Subcutaneous abdominal adipose tissue (tissue), 5 donors: ENCODE data around the gene PYCR2.

Source experiments
- H3K27ac ChIP-seq: one replicate; pipeline ENCODE4 v1.7.0; 2013; ENCODE audit warnings: low read depth, mild to moderate bottlenecking, inconsistent platforms, low read length, moderate library complexity
- H3K27me3 ChIP-seq, 5 donors: one replicate each; pipeline ENCODE4 v1.7.0; 2013; ENCODE audit warnings: low read length in 5 of 5, inconsistent platforms in 1 of 5; ENCODE audit not compliant: control insufficient read depth in 5 of 5, insufficient read depth in 4 of 5
- H3K36me3 ChIP-seq, 5 donors: one replicate each; pipeline ENCODE4 v1.7.0; 2013; ENCODE audit warnings: low read length in 5 of 5; ENCODE audit not compliant: control insufficient read depth in 5 of 5, insufficient read depth in 5 of 5
- H3K4me1 ChIP-seq, 5 donors: one replicate each; pipeline ENCODE4 v1.7.0; 2013; ENCODE audit warnings: low read length in 5 of 5, mild to moderate bottlenecking in 3 of 5, moderate library complexity in 1 of 5; ENCODE audit not compliant: control insufficient read depth in 5 of 5, insufficient read depth in 5 of 5
- H3K4me3 ChIP-seq, 5 donors: one replicate each; pipeline ENCODE4 v1.7.0; 2013; ENCODE audit warnings: low read length in 5 of 5, low read depth in 1 of 5
- H3K9ac ChIP-seq, 5 donors: one replicate each; pipeline ENCODE4 v1.7.0; 2013; ENCODE audit warnings: low read length in 5 of 5, mild to moderate bottlenecking in 4 of 5, moderate library complexity in 3 of 5
- H3K9me3 ChIP-seq, 5 donors: one replicate each; pipeline ENCODE4 v1.7.0; 2013; ENCODE audit warnings: low read length in 5 of 5; ENCODE audit not compliant: control insufficient read depth in 5 of 5
- donor health status: healthy.
- donor health status: healthy.
- donor health status: healthy.
- donor health status: healthy.
- donor health status: healthy.

The PYCR2 gene

GRCh38 chr1:225961659-225962439 lies 37.8 kb upstream of the PYCR2 start:
- Histone ChIP-seq H3K4me3 (peak overlapping the region in 1 of 5 donors; percentile 23), H3K27me3 (peaks cover 0 to 2% (median 0%) of the 10 kb centered on the region in 5 donors), H3K9ac (no peak overlapping the region), H3K27ac (no peak overlapping the region), H3K4me1 (peaks cover 0 to 6% (median 0%) of the 10 kb centered on the region in 5 donors), H3K9me3 (no peaks in the 10 kb centered on the region), H3K36me3 (no peaks in the 10 kb centered on the region)

- Histone ChIP-seq H3K4me1 (peaks cover 0 to 6% (median 0%) of the 10 kb centered on the region in 5 donors), H3K9me3 (no peaks in the 10 kb centered on the region), H3K27ac (no peak overlapping the region), H3K9ac (no peak overlapping the region), H3K27me3 (peaks cover 0 to 3% (median 0%) of the 10 kb centered on the region in 5 donors), H3K36me3 (no peaks in the 10 kb centered on the region), H3K4me3 (no peak overlapping the region)
Measured at GRCh38 chr1:225958041-225958440, 34.0 kb upstream of the PYCR2 start.

DNA sequence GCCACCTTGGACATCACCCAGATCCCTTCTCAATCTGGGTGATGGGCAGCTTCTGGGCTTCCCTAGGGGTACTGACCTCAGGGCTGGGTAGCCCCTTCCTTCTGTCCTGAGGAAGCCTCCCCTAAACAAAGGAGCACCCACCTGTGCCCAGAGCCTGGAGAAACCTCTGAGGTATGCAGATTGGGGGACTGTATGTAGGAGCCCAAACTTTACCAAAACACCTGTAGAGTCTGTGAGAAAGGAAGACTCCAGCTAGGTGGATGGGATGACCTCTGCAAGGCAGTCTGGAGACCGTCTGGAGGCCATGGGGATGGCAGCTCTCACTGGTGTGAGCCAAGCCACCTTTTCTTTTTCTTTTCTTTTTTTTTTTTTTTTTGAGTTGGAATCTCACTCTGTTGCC lies 30.7 kb upstream of the PYCR2 start:
- Histone ChIP-seq H3K9me3 (no peaks in the 10 kb centered on the region), H3K9ac (no peak overlapping the region), H3K4me1 (peaks cover 0 to 3% (median 0%) of the 10 kb centered on the region in 5 donors), H3K4me3 (no peak overlapping the region), H3K27me3 (peaks cover 0 to 8% (median 5%) of the 10 kb centered on the region in 5 donors), H3K27ac (no peak overlapping the region), H3K36me3 (no peaks in the 10 kb centered on the region)

DNA sequence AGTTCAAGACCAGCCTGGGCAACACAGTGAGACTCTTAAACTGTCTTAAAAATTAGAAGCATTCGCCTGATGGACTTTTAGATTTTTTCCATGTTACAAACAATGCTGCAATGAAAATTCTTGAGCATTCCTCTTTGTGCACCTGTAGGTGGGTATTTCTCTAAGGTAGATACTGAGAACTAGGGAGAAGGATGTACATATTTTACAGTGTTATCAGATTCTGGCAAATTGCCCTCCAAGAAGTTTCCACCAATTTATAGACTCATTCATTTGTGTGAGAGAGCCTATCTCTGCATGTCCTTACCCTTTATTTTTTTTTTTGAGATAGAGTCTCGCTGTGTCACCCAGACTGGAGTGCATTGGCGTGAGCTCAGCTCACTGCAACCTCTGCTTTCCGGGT lies 29.3 kb upstream of the PYCR2 start:
- peaks cover 0 to 9% (median 8%) of the 10 kb centered on the region in 5 donors for H3K27me3 ChIP-seq
- H3K4me1 ChIP-seq = peaks cover 0 to 3% (median 0%) of the 10 kb centered on the region in 5 donors
- no peak overlapping the region for H3K4me3 ChIP-seq
- H3K36me3 ChIP-seq = no peaks in the 10 kb centered on the region
- no peaks in the 10 kb centered on the region for H3K9me3 ChIP-seq
- H3K27ac ChIP-seq = no peak overlapping the region
- no peak overlapping the region for H3K9ac ChIP-seq

GRCh38 chr1:225950905-225951497 lies 27.0 kb upstream of the PYCR2 start:
- Histone ChIP-seq H3K9ac (no peak overlapping the region), H3K27me3 (peaks cover 0 to 9% (median 6%) of the 10 kb centered on the region in 5 donors), H3K9me3 (no peaks in the 10 kb centered on the region), H3K36me3 (no peaks in the 10 kb centered on the region), H3K4me3 (no peak overlapping the region), H3K27ac (no peak overlapping the region), H3K4me1 (peaks cover 0 to 3% (median 0%) of the 10 kb centered on the region in 5 donors)

GRCh38 chr1:225949041-225949440 lies 25.0 kb upstream of the PYCR2 start:
- H3K36me3 ChIP-seq = no peaks in the 10 kb centered on the region
- H3K4me3 ChIP-seq = no peak overlapping the region
- peaks cover 0 to 9% (median 5%) of the 10 kb centered on the region in 5 donors for H3K27me3 ChIP-seq
- H3K9me3 ChIP-seq = no peaks in the 10 kb centered on the region
- H3K4me1 ChIP-seq = peaks cover 0 to 3% (median 0%) of the 10 kb centered on the region in 5 donors
- H3K27ac ChIP-seq = no peak overlapping the region
- no peak overlapping the region for H3K9ac ChIP-seq

- Histone ChIP-seq H3K4me1 (peaks cover under 1 to 12% (median 2%) of the 10 kb centered on the region in 5 donors), H3K27me3 (peaks cover 0 to 9% (median 5%) of the 10 kb centered on the region in 5 donors), H3K4me3 (no peak overlapping the region), H3K36me3 (no peaks in the 10 kb centered on the region), H3K27ac (no peak overlapping the region), H3K9ac (no peak overlapping the region), H3K9me3 (no peaks in the 10 kb centered on the region)
Measured at GRCh38 chr1:225946803-225947202, 22.8 kb upstream of the PYCR2 start.

DNA sequence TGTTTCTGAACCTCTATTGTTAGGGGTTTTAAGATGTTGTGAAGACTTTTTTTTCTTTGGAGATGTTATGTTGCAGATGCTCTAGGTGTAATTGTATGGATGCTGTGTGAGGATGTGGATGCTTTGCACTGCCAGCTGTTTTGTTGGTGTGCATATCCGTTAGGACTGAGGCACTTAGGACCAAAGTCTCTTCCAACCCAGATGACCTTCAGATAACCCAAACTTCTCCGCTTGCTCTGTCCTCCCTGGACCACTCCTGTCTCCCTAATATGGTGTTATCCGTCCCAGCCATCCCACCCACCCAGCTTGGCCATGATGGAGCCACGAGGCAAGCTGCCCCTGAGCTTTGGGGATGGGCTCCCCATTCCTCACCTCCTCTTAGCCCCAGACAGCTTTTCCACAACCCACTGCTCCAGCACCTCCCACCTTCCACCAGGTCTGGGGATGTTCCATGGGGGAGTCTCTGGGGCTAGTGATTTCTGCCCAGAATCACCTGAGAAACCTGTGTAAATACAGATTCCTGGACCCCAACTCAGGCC lies 22.1 kb upstream of the PYCR2 start:
- H3K36me3 ChIP-seq = no peaks in the 10 kb centered on the region
- no peak overlapping the region for H3K9ac ChIP-seq
- H3K4me1 ChIP-seq = peaks cover 6 to 18% (median 9%) of the 10 kb centered on the region in 5 donors
- H3K4me3 ChIP-seq = no peak overlapping the region
- peaks cover 0 to 9% (median 5%) of the 10 kb centered on the region in 5 donors for H3K27me3 ChIP-seq
- H3K9me3 ChIP-seq = no peaks in the 10 kb centered on the region
- H3K27ac ChIP-seq = no peak overlapping the region

GRCh38 chr1:225945564-225945963 lies 21.5 kb upstream of the PYCR2 start:
- H3K36me3 ChIP-seq = no peaks in the 10 kb centered on the region
- H3K9me3 ChIP-seq = no peaks in the 10 kb centered on the region
- peaks cover 6 to 24% (median 13%) of the 10 kb centered on the region in 5 donors for H3K4me1 ChIP-seq
- no peak overlapping the region for H3K27ac ChIP-seq
- H3K9ac ChIP-seq = no peak overlapping the region
- H3K4me3 ChIP-seq = no peak overlapping the region
- peaks cover 0 to 5% (median 0%) of the 10 kb centered on the region in 5 donors for H3K27me3 ChIP-seq

DNA sequence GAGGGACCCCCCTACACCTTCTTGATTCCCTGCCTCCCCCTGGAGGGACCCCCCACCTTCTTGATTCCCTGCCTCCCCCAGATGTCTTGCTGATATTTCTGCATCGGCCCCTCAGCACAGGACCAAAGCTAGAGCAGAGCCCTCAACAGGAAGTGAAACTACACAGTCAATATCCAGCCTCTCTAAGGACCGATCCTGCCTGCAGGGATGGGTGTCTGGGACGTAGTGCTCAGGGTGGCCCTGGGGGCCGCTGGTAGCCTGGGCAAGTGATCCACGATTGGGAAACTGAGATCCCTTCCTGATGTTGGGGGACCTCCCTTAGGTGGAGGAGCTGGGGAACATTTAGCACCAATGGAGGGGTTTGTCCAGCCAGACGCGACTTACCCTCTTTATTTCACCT lies 20.9 kb upstream of the PYCR2 start:
- Histone ChIP-seq H3K27ac (no peak overlapping the region), H3K4me1 (peaks cover 6 to 29% (median 18%) of the 10 kb centered on the region in 5 donors), H3K9me3 (no peaks in the 10 kb centered on the region), H3K9ac (no peak overlapping the region), H3K4me3 (no peak overlapping the region), H3K27me3 (peaks cover 0 to 5% (median 0%) of the 10 kb centered on the region in 5 donors), H3K36me3 (no peaks in the 10 kb centered on the region)
